ENCODE results near the gene B4GALT4. TPM values are rescaled to one million over a fixed set of nuclear protein-coding genes. Genes with fewer than 3 reads are reported as not detected.

The B4GALT4 gene
- total RNA-seq (1 to 10 TPM; 5.4 to 7.8 (median 6.9) TPM), polyA plus RNA-seq (10 to 100 TPM in 1 of 3 donors, 1 to 10 TPM in 2; 3.2 to 12.7 (median 5.7) TPM)
- long read RNA-seq, donor 1, transcript B4GALT4-202 (8 exons, 2,459 nt), result major isoform, 7 of 8 reads
- long read RNA-seq, donor 1, partial matches to known transcripts, result 0 of 8 reads
- long read RNA-seq, donor 1, other reads (novel, unspliced or antisense), result 0 of 8 reads
- long read RNA-seq, donor 2, transcript B4GALT4-202 (8 exons, 2,459 nt), result major isoform, 5 of 11 reads
- long read RNA-seq, donor 2, partial matches to known transcripts, result 0 of 11 reads
- long read RNA-seq, donor 2, other reads (novel, unspliced or antisense), result 5 of 11 reads

GRCh38 chr3:119240591-119241434 is at the start of gene B4GALT4:
B4GALT4 (minus strand) TSS chr3:119240878; CDS start chr3:119230099, 10,779 bp downstream.
- Histone ChIP-seq H3K4me1 (peaks cover 10% of the 10 kb centered on the region), H3K9me3 (no peaks in the 10 kb centered on the region), H3K4me3 (peak within 1 kb of the TSS; percentile 89), H3K27ac (peak within 1 kb of the TSS; percentile 92), H3K36me3 (ENCODE audit: insufficient read depth in 1 of 2, low read depth in 1 of 2) (peaks cover 0 to 12% of the 10 kb centered on the region in 2 donors), H3K27me3 (ENCODE audit: insufficient read depth in 3 of 3, low read length in 2 of 3) (no peaks in the 10 kb centered on the region)
- DNase-seq (peak; percentile 88 to 92), ATAC-seq (peak; percentile 92 to 96 (median 94))
- WGBS, 3 donors, result 1 to 3% (median 2%) methylated on average over 62 to 70 of the region's 70 CpGs
- TF ChIP-seq CTCF (IDR thresholded peaks at IDR 0.05), result no peak
- intact Hi-C loops (cut with DNase I), result no loop called here

GRCh38 chr3:119289404-119289770 is 48.7 kb upstream of the B4GALT4 start:
- Histone ChIP-seq H3K9me3 (peaks cover 9% of the 10 kb centered on the region), H3K27ac (no peak overlapping the region), H3K4me3 (no peak overlapping the region), H3K4me1 (peaks cover 3% of the 10 kb centered on the region), H3K27me3 (ENCODE audit: insufficient read depth in 3 of 3, low read length in 2 of 3) (no peaks in the 10 kb centered on the region), H3K36me3 (ENCODE audit: insufficient read depth in 1 of 2, low read depth in 1 of 2) (no peaks in the 10 kb centered on the region)
- ATAC-seq (no peak), DNase-seq (no peak)
- 81 to 100% (median 83%) methylated on average over 2 of the region's 2 CpGs for WGBS, 3 donors
- intact Hi-C loops (cut with DNase I), result no loop called here
- no peak for TF ChIP-seq CTCF (IDR thresholded peaks at IDR 0.05)

GRCh38 chr3:119288669-119289403 is 48.2 kb upstream of the B4GALT4 start:
- Histone ChIP-seq H3K27me3 (ENCODE audit: insufficient read depth in 3 of 3, low read length in 2 of 3) (no peaks in the 10 kb centered on the region), H3K4me3 (no peak overlapping the region), H3K9me3 (peaks cover 9% of the 10 kb centered on the region), H3K36me3 (ENCODE audit: insufficient read depth in 1 of 2, low read depth in 1 of 2) (no peaks in the 10 kb centered on the region), H3K4me1 (peaks cover 3% of the 10 kb centered on the region), H3K27ac (no peak overlapping the region)
- no peak for TF ChIP-seq CTCF (IDR thresholded peaks at IDR 0.05)
- 82 to 93% (median 88%) methylated on average over 3 of the region's 3 CpGs for WGBS, 3 donors
- intact Hi-C loops (cut with DNase I), result no loop called here
- DNase-seq (no peak), ATAC-seq (no peak)

- no peaks in the 10 kb centered on the region for H3K36me3 ChIP-seq (ENCODE audit: insufficient read depth in 1 of 2, low read depth in 1 of 2)
- no peaks in the 10 kb centered on the region for H3K9me3 ChIP-seq
- no peaks in the 10 kb centered on the region for H3K4me1 ChIP-seq
- TF ChIP-seq CTCF (IDR thresholded peaks at IDR 0.05), result no peak
- H3K4me3 ChIP-seq, result no peak overlapping the region
- H3K27ac ChIP-seq, result peak overlapping the region; percentile 50
- H3K27me3 ChIP-seq (ENCODE audit: insufficient read depth in 3 of 3, low read length in 2 of 3), result no peaks in the 10 kb centered on the region
- no peak for DNase-seq
- 58 to 61% (median 61%) methylated on average over 5 of the region's 5 CpGs for WGBS, 3 donors
- ATAC-seq, result no peak
- intact Hi-C loops (cut with DNase I), result no loop called here
These were observed 39.0 kb upstream of the B4GALT4 start for GRCh38 chr3:119279584-119280243.
